GM18505 (cell line): ENCODE data around the gene ZC3HAV1.
"Not testable (repeated sequence)": the region's sequence is repeated elsewhere in the genome, so short reads cannot be mapped to it uniquely, and the experiment has no call there.

ENCODE experiments used
- ATAC-seq: cut with Tn5 transposase; IDR thresholded peaks from one replicate; pipeline ENCODE4 v1.9.1; 2021; ENCODE audit not compliant: unreplicated experiment
- POLR2A ChIP-seq: IDR thresholded peaks from 4 replicates; pipeline ENCODE4 v1.6.1; 2011; ENCODE audit warnings: borderline replicate concordance; ENCODE audit not compliant: insufficient read depth, insufficient read length; ENCODE audit errors: extremely low read depth

The ZC3HAV1 gene

DNA sequence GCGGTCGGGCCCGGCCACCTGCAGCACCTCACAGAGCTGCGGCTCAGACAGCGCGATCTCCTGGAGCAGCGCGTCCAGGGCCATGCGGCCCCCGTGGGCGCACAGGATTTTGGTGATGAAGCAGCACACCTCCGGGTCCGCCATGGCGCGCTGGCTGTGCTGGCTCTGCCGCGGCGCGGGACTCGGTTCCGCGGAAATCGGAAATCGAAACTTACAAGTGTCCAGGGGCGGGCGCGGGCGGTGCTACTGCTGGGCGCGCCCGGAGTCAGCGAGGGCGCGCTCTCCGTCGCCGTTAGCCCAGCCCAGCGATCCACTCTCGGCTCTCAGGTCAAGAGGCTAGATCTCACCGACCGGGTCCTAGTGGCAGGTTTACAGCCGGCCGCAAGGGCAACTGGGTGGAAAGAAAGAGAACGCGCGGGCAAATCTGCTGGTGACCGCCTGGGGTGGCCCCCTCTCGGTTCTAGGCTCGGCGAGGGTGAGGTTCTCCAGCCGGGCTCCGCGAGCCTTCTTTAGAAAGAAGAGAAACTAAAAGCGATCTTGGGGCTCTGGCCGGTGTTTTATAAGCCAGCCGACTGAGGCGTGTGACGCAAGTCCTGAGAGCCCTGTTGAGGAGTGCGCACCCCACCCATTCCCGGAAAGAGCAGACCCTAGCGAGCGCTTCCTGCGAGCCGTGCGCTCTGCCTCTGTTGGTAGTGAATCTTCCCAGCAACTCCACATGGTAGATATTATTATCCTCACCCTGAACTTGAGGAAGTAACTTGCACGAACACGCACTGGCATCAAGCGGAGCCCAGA is at the start of gene ZC3HAV1:
TSS of gene ZC3HAV1 (minus strand) at position 533 of the 795 bp plus-strand sequence. CDS start at position 144, 389 bp downstream.
- peak; percentile 61 for ATAC-seq
- peak; percentile 95 for TF ChIP-seq POLR2A

DNA sequence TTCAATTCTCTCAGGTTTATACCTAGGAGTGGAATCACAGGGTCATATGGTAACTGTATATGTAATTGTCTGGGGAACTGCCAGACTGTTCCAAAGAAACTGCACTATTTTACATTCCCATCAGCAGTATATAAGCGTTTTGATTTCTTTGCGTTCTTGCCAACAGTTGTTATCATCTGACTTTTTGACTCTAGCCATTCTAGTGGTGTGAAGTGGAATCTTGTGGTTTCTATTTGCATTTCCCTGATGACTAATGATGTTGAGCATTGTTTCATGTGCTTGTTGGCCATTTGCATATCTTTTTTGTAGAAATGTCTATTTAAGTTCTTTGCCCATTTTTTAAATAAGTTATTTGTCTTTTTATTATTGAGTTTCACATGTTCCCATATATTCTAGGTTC is 44.3 kb upstream of the ZC3HAV1 start:
- TF ChIP-seq POLR2A: no peak
- ATAC-seq: no peak

DNA sequence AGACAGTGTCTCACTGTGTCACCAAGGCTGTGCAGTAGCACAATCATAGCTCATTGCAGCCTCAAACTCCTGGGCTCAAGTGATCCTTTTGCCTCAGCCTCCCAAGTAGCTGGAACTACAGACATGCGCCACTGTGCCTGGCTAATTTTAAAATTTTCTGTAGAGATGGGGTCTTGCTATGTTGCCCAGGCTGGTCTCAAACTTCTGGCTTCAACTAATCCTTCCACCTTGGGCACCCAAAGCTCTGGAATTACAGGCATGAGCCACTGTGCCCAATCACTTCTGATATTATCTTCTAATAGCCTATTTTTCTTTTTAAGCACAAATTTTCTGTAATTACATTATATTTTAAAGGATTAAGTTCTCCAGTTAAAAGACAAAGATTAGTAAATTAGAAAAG is 42.6 kb upstream of the ZC3HAV1 start:
- no peak for TF ChIP-seq POLR2A
- no peak for ATAC-seq

DNA sequence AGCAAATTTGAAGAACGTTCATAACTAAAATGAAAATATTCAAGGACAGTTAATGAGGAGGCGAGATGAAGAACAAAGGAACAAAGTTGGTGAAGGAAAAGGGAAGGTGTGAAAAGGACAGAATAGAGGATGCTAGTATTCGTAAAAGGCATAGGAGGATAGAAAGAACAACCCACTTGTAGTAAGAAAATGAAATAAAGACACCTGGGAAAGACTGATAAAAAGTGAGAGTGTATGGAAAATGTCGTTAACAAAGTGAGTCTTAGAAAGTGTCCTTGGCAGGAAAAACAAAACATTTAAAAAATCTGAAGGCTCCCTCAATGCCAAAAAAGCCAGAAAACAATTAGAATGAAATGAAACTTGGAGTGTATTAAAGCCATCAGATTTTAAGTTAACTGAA is 29.6 kb upstream of the ZC3HAV1 start:
- no peak for ATAC-seq
- no peak for TF ChIP-seq POLR2A

DNA sequence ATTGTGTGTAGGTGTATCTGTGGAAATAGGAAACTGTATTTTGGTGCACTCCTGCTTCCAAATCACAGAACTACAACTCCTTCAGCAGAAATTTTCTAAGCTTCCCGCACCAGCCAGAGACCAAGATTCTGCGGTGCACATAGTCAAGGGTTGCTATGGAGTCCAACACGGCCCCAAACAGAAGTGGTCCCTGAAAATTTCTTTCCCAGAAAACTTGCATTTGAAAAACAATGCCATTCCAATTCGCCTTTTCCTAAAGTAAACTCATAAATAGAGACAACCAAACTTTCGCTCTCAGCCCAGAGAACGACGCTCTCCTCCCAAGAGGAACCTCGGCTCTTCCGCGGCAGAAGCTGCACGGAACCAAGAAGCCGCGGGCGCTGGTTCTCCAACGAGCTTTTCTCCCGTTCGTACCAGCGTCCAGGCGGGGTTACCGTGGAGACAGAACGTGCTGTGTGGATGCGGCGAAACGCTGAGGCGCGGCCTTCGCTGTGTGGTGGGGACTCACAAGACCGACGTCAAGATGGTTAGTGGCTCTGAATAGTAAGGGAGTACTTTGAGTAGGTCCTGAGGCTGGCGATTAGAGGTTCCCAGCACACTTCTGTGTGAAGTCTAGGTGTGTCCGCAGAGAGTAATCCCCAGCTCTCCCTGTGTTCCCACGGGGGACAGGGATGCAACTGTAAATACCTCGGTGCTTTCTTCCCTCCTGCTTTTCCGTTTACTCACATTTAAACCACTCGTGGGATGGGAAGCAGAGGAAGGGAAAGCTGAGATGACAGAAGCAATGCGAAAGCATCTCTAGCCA is 24.0 kb upstream of the ZC3HAV1 start:
- TF ChIP-seq POLR2A: peak; percentile 55
- peak; percentile 97 for ATAC-seq

DNA sequence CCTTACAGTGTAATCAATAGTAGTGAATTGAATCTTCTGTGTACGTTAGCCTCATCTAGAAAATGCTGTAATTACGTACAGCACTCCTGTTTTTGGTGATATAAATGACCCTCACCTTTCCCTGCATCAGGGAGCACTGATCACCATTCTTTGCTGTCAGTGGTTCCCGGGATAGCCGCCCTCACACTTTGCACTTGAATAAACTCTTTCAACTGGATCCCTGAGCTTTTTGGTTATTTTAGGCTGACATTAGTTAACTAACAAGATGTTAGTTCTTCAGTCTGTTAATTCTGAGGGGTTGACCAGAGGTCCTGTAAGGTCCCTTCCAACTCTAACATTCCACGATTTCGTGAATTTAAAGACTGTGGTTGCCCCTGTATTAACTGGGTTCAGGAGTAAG is 23.4 kb upstream of the ZC3HAV1 start:
- no peak for TF ChIP-seq POLR2A

DNA sequence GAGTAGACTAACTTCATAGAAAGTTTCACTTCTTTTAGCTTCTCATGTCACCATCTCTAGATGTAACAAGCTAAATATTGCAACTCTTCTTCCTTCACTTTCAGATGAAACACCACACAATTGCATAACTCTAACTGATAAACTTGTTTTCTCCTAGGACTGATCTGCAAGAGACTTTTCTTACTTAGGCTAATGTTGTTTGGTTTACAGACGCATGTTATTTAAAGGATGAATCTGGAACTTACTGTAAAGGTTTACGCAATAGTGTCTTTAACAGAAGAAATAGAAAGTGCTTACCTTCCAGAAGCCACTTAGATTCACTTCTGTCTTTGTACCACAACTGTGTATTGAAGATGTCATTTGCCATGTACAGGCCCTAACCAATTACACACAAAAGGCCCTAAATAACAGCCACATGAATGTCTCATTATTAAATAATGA is 22.1 kb upstream of the ZC3HAV1 start:
- no peak for ATAC-seq
- no peak for TF ChIP-seq POLR2A

More for the DNA sequence above, 23.4 kb upstream of the ZC3HAV1 start:
- ATAC-seq: no peak

DNA sequence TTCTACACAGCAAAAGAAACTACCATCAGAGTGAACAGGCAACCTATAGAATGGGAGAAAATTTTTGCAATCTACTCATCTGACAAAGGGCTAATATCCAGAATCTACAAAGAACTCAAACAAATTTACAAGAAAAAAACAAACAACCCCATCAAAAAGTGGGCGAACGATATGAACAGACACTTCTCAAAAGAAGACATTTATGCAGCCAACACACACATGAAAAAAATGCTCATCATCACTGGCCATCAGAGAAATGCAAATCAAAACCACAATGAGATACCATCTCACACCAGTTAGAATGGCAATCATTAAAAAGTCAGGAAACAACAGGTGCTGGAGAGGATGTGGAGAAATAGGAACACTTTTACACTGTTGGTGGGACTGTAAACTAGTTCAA is 20.3 kb upstream of the ZC3HAV1 start:
- not testable (repeated sequence) for ATAC-seq

DNA sequence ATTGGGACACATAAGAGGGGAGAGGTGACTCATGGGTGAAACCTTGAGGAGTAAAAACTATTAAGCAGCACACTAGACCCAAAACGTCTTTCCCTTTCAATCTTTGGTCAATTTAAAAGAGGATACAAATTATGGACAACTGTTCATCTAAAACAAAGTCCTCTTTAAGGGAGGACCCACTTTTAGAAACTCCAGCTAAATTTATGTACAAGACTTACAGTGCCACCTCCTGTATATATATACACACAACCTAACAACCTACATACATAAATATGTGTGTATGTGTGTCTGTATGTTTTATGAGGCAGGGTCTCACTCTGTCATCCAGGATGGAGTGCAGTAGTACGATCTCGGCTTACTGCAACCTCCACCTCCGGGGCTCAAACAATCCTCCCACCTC is 18.1 kb upstream of the ZC3HAV1 start:
- no peak for ATAC-seq
- TF ChIP-seq POLR2A: no peak

DNA sequence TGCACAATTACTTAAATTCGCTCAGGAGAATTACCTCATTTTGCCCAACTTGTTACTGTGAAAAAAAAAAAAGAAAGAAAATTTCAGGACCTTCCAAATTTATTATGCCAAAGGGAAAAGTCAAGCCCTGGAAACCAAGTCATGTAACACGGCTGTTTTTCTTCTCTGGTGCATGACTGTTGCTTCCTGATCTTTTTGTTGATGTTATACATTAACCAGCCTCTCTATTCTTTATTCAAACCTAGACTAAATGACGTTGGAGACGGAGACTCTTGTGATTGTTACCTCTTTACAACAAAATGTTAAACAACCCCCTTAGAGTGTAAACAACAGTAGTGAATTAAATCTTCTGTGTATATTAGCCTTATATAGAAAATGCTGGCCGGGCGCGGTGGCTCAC is 16.1 kb upstream of the ZC3HAV1 start:
- no peak for TF ChIP-seq POLR2A

DNA sequence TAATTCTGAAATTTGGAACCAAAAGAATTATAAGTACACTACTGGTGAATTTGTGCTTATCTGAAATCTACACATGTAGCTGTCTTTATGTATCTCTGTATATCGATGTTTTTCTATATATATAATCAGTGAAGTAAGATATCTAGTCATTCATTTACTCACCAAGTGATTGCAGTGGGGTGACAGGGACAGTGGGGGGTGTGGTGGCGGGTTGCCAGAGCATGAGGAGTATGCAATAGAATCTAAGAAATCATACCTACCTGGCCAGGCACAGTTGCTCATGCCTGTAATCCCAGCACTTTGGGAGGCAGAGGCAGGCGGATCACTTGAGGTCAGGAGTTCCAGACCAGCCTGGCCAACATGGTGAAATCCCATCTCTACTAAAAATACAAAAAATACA is 15.5 kb upstream of the ZC3HAV1 start:
- not testable (repeated sequence) for ATAC-seq

More for the DNA sequence above, 16.1 kb upstream of the ZC3HAV1 start:
- ATAC-seq: no peak

DNA sequence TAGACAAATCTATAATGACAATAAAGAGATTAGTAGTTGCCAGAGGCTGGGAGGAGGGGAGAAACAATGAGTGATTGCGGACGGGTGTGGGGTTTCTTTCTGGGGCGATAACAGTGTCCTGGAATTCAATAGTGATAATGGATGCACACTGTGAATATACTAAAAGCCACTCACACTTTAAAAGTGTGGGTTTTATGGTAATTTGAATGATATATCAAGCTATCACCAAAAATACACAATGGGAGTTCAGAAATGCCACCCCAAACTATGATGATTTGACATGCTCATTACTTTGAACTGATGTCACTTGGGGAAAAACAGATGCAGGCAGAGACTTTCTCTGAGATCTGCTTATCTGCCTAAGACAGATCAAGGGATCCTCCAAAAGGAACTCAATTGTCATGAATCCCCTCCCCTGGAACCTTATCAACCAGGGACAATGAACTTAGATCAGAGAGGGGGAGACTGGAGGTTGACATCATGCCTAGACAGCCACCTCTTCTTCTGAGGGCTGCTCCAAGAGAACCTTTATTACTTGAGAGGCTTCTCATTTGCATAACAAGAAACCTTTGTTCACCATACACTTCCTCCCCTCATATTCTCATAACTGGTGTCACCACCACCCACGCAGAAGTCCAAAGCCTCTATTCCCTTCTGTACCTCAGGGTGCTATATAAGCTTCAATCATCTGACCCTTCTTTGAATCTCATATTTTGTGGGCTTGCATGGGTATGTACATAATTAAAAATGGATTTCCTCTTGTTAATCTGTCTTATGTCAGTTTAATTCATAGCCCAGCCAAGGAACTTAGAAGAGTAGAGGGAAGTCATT is 14.8 kb upstream of the ZC3HAV1 start:
- no peak for TF ChIP-seq POLR2A
- ATAC-seq: peak; percentile 61

DNA sequence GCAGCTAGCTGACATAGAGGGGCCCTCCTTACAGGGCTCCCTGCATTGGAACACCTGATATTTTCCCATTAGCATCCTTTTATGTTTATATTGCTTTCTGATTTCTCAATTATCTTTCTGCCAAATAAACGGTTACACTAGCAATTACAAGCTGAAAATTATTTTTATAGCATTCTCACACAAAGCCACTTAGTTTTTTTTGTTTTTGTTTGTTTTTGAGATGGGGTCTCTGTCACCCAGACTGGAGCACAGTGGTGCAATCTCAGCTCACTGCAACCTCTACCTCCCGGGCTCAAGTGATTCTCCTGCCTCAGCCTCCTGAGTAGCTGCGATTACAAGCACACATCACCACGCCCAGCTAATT is 9.9 kb upstream of the ZC3HAV1 start:
- no peak for TF ChIP-seq POLR2A

More for the DNA sequence above, 9.9 kb upstream of the ZC3HAV1 start:
- ATAC-seq: no peak
